ENCODE results near the gene OSBPL10.

Gene OSBPL10

DNA sequence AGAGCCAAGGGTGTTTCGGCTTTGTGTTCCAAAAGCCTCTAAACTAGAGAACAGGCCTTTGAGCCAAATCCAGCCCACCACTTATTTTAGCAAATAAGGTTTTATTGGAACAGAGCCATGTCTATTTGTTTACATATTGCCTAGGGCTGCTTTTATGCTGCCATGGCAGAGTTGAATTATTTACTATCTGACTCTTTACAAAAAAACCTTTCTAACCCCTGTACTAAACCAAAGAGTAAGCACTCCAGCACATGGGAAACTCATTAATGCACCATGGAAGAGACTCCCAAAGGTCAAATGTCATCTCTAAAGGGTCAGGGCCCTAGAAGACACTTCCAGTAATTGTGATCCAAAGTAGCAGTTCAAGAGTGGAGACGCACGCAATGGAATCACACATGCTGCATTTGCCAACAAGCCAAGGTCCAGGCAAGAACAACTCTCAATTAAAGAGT, 22.3 kb downstream of the OSBPL10 start:
- DNase-seq = no peak

DNA sequence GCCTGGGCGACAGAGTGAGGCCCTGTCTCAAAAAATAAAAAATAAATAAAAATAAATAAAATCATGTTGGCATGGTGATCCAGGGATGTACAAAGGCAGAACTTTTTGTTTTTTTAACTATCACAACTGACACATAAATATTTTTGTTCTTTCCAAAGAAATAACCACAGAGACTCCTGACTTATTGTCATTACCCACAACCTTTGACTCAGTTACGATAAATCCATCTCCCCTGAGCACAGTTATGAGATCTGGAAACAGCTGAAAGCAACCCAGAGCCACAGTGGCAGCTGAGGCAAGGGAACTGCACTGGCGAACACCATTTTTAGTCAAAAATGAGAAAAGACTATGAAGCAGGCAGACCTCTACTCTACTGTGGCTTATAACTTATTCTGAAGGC, 24.0 kb downstream of the OSBPL10 start:
- DNase-seq = no peak

DNA sequence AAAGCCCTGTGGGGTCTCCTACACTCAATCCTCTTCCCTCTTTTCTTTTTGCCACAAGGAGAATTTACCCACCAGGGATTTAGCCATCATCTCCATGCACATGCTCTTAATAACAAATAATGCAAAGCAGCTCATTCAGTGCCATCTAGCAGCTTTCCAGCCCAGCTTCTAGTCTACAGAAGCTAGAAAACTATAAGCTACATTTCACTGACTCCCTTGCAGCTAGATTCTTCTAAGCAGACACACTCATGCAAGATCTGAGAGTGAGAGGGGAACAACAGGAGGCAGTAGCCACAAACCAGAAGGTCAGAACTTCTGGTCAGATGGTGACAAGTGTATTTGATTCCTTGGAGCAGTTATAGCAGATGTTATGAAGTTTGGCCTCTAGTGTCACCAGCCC, 25.5 kb downstream of the OSBPL10 start:
- no peak for DNase-seq

DNA sequence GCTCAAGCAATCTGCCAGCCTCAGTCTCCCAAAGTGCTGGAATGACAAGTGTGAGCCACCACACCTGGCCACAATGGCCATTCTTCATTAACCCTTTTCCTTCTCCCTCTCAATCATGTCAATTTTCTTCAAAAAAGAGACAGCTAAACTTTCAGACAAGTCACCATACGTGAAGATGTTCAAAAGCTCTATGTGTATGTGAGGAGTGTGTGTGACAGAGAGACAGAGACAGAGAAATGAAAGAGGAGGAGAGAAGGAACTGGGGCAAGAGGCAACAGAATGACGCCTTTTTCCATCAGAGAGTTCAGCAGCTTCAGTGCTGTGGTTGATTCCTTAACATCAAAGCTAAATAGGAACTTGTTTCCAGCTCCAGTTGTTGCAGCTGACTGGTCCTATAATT, 27.4 kb downstream of the OSBPL10 start:
- DNase-seq = no peak

DNA sequence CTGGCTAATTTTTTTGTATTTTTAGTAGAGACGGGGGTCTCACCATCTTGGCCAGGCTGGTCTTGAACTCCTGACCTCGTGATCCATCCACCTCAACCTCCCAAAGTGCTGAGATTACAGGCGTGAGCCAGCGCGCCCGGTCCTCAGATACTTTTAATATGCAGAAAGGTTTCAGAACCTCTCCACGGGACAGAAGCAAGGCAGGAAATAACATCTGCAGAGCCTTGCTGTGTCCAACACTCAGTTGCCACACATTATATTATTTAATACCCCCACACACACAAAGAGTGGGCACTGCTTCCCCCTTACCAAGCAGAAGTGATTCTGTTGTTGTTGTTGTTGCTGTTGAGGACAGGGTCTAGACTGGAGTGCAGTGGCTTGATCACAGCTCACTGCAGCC, 28.0 kb downstream of the OSBPL10 start:
- no peak for DNase-seq

DNA sequence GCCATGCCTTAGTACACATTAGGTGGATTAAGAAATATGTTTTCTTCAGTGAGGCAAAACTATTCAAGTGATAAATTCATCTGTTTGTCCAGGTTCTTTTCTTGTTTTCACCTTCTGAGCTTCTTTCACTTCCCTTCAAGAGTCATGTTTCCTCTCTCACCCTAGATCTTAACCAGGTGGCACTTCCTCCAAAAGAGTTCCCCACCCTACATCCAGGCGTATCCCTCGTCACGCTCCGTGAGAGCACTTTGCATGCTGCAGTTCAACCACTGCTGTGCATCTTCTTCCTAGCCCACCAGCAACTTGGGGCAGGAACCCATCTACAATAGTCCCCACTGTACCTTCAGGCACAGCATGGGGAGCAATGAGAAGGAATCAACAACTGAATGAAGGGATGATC, 28.9 kb downstream of the OSBPL10 start:
- no peak for DNase-seq

DNA sequence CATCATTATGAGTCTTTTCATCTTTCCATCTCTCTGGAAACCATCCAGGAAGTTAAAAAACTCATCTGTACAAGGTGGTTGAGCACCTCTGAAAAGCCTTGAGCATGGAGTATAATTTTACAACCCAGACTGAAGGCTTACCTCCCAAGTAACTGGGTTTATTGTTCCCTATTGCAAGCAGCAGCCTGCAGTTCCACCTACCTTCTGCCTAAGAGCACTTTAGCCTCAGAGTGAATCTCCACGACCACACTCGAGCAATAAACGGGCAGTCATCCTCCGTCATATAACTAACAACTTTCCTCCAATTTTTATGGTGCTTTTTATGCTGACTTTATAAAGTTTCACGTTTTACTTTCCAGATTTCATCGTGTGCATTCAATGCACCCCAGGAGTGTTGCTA, 32.8 kb downstream of the OSBPL10 start:
- DNase-seq = no peak

DNA sequence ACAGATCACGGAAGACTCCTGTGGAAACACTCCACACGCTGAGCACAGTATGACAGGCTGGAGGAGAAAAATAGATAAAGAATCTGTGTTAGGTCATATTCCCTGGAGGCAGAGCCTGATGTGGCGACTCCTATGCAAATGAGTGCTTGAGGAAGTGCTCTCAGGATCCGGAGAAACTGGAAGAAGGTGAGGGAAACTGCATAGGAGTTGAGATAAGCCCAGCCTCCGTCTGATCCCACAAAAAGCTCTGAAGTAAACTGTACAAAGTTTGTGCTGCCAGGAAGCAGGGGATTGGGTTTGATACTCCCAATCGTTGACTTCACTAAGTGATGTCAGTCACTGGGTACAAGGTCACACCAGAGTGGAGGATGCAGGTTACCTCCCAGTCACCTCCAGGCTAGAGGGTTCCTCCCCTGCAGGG, 33.4 kb downstream of the OSBPL10 start:
- no peak for DNase-seq

DNA sequence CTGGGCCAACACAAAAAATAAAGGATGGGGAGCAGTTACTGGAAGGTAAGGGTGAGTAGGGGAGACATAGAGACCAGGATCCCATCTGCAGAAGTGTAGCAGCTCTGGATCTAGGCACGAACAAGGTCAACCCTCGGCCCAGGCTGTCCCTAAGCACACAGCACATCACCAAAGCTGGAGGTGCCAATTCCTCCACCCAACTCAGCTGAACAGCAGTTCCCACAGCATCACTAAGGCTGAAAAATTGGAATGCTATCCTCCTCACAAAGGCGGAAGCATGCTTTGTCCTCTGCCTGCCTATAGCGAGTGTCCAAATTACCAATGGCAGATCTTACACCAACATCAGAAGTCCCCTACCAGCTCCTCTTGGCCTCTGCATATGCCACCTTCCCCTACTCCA, 33.9 kb downstream of the OSBPL10 start:
- DNase-seq = no peak

DNA sequence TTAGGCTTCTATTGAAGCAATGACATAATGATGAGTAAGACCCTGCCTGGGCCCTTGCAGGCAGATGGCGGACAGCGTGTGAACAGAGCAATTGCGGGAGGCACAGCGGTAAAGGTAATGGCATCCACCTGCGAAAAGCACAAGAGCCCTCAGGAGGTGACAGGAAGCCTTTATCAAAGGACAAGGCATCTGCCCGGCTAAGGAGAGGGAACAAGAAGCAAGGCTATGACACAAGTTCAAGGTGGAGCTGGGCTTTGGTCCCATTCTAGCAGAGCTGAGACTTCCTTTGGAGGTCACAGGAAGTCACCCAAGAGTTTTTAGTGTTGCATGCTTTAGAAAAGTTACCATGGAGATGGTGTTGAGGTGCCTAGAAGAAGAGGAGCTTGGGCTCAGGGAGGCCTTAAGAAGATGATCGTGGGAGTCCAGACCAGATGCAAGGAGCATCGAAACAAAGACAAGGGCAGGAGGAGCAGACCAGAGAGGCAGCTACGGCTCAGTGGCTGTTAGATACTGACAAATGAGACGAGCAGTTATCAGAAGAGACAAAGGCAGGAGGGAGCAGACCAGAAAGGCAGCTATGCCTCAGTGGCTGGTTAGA, 34.5 kb downstream of the OSBPL10 start:
- DNase-seq = no peak

DNA sequence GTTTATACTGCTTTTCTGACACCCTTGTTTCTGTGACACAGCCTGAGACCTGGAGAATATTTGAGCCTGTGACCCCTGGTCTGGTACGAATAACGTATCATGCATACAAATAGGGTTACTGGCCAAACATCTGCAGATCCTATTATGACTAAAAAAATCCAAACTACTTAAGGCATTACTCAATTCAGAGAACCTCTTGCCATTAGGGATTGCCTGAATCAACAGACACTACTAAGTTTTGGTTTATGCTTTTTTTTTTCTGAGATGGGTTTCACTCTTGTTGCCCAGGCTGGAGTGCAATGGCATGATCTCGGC, 35.4 kb downstream of the OSBPL10 start:
- no peak for DNase-seq

DNA sequence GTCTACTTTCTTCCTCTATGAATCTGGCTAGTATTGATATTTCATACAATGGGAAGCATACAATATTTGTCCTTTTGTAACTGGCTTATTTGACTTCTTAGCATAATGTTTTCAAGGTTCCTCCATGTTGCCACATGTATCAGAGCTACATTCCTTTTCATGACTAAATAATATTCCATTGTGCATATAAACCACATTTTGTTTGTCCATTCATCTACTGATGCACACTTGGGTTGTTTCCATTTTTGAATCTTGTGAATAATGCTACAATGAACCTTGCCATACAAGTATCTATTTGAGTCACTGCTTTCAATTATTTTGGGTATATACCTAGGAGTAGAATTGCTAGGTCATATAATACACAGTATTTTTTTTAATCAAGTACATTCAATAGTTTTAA, 38.0 kb downstream of the OSBPL10 start:
- no peak for DNase-seq

DNA sequence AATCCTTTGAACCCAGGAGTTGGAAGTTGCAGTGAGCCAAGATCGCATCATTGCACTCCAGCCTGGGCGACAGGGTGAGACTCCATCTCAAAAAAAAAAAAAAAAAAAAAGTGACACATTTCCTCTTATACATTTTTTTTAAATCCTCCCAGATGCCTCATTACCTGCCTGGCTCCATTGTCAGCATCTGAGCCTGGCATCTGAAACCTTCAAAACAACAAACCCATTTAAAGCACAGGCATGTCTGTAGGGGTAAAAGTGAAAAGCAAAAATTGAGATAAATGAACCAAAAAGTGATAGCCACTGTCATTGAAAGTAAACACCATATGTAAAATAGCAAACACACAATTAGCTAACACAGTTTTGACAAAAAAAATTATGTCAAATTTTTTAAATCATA, 38.6 kb downstream of the OSBPL10 start:
- DNase-seq = no peak

DNA sequence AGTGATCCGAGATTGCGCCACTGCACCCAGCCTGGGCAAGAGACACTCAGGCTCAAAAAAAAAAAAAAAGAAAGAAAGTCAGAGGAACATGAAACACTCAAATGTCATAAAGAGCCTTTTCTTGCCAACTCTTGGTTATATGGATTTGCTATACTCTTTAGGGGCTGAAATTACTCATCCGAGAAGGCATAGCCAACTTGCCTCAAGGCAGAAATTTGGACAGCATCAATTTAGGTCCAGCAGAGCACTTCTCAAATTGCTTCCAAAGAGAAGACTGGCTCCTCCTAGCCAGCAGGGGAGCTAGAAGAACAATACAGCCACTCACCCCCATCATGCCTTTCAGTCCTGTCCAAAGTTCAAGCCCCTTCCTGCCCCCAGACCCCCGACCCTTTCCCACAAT, 43.8 kb downstream of the OSBPL10 start:
- DNase-seq = no peak

DNA sequence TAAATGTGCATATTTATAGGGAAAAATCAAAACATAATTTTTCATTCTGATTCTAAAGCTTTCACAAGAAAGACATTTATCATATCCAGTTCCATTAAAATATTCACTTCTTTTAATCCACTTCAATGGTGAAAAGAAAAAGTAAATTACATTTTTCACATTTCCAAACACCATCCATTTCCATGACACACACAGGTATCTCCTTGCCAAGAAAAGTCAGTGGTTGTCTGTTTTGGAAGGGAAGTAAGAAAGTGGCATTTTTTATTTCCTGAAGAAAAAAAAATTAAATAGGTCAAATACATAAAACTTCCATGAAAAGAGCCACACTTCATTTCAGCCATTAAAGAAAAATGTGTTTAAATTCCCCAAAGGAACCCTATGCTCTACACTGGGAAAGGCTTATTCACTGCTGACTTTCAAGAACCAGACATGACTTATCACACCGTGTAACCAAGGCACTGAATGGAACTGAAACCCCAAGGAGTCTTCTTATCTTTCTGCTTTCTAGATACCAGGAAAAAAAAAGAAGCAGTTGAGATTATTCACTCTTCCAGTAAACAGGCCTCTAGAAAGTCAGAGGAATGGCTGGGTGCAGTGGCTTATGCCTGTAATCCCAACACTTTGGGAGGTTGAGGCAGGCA, 44.5 kb downstream of the OSBPL10 start:
- no peak for DNase-seq

DNA sequence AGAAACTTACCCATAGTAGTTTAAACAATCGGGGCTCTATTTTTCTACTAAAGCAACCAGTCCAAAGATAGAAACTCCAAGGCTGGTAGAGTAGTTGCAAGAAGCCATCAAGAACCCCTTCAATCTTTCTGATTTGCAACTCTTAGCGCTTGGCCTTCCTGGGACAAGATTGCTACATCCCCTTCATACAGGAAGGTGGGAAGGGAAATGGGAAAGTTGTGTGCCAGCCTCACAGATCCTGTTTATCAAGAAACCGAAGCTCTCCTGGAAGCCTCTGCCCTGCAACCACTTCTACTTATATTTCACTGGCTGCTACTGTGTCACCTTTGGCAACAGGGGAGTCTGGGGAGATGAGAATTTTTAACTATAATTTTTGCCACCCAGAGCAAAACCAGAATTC, 46.2 kb downstream of the OSBPL10 start:
- DNase-seq = no peak

DNA sequence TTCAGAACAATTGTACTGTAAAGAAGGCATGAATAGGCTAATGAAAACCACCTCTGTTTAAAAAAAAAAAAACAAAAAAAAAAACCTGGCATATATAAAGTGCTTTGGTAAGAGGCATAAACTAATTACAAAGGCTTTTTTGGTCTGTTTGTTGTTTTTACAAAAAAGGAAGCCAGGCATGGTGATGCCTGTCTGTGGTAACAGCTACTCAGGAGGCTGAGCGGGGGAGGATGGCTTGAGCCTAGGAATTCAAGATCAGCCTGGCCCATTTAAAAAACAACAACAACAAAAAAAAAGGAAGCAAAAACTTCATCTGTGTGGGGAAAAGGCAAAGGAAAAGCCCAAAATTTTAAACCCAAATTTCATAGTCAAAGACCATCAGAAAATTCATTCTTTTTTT, 47.0 kb downstream of the OSBPL10 start:
- no peak for DNase-seq

DNA sequence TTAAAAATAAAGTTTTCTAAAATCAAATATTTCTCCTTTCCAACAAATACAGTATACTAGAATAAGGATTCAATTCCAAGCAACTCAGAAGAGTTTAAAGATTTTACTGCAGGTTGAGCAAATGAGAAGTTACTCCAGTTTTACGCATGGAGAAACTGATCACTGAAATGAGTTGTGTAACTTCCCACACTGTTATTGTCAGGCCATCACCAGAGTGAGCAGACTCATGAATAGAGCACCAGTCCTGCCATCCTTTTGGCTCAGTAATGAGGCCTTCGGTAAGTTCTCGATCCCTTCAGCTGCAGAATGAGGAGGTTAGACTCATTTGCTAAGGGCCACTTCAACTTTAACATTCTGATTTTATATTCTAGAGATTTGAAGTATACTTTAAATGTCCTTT, 48.1 kb downstream of the OSBPL10 start:
- DNase-seq = no peak

DNA sequence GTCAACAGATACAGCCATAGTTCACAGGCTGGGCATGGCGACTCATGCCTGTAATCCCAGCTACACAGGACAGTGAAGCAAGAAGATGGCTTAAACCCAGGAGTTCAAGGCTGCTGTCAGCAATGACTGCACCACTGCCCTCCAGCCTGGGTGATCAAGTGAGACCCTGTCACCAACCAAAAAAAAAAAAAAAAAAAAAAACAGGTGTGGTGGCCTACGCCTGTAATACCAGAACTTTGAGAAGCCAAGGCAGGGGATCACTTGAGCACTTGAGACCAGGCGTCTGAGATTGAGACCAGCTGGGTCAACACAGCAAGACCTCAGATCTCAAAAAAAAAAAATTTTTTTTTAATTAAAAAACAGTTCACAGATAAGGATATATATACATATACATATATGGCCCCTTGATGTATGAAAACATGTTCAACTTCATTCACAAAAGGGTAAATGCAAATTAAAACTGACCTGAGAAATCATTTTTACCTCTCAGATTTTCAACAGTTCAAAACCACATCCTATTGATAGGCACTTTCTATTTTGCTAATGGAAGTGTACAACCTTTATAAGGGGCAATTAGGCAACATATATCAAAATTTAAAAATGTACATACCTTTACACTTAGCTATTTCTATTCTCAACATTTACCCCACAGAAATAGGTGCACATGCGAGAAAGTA, 51.1 kb downstream of the OSBPL10 start:
- DNase-seq = no peak

DNA sequence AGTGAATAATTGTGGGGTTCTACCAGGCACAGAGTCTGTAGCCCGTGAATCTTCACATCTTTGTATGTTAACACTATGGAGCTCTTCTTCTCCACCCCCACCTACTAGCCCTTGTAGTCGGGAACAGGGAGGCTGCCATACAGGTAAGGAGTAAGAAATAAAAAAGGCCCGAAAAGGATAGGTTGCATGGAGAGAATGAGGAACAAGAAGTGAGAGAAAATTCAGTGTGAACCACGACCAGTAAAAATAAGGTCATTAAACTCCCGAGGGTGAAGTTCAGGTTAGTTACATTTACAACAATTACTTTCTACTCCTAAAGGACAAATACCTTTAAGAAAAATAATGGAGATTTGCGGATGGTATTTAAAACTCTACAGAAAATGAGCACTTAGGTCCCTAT, 53.3 kb downstream of the OSBPL10 start:
- no peak for DNase-seq

DNA sequence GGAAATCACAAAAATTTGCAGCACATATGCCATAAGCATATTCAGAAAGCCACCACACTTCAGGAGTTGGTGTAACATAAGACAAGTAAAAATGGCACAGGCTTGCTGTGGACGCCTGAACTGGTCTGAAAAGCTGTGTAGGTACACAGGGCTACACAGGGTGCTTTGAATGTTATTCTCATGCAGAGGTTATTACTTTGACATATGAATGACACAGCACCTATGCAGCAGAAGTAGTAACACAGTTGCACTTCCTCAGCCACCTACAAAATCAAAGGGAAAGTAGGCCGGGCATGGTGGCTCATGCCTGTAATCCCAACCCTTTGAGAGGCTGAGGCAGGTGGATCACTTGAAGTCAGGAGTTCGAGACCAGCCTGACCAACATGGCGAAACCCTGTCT, 54.5 kb downstream of the OSBPL10 start:
- no peak for DNase-seq

DNA sequence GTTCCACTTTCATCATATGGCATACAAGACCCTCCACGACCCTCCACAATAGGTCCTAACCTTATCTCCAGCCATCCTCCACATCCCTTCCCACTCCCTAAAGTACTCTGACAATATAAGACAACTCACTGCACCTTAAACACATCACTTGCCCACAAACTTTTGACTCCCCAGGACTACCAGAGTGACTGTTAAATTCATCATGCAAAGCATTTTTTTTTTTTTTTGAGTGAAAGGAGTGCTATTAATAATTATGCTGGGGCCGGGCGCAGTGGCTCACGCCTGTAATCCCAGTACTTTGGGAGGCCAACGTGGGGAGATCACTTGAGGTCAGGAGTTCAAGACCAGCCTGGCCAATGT, 55.8 kb downstream of the OSBPL10 start:
- DNase-seq = no peak

DNA sequence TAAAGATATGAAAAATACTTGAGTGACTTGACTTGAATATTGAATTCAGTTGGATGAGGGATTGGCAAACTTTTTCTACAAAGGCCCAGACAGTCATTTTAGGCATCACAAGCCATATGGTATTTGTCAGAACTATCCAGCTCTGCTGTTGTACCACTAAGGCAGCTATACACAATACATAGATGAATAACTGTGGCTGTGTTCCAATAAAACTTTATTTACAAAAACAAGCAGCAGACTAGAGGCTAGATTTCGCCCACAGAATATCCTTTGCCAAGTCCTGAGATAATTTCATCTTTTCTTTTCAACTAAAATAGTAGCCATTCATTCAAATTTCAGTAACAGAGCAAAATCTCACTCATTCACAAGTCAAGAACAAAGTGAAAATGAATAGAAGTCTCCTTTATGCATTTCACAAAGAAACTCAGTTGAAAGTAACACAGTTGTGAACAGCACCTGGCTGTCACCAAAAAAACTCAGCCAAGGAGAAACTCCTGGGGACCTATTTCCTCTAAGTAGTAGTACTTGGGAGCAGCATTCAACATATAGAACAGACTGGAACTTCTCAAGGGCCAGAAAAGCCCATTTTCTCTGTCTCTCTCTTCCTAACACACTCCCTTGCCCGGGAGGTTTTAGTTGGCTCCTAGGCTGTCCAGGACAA, 56.3 kb downstream of the OSBPL10 start:
- no peak for DNase-seq

DNA sequence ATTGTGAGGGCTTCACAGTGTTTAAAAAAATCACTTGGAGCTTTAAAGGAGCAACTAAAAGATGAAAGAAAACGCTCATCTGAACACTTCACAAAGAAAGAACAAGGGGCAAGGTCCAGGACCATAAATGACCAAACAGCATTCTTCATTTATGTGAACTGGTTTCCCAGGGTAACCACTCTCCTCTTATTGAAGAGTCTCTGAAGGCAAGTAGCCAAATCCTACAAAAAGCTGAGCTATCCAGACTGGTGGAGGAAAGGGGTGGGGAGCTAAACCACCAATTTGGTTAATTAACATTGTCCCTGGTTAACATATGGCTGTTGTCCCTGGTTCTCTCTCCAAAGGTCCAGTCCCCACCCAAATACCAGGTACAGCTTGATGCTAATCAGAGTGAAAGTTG, 58.1 kb downstream of the OSBPL10 start:
- no peak for DNase-seq
